ENCODE results near the gene GARRE1.
A peak's percentile ranks its signal among the peaks of the same experiment; 100 is the strongest.

The GARRE1 gene

DNA sequence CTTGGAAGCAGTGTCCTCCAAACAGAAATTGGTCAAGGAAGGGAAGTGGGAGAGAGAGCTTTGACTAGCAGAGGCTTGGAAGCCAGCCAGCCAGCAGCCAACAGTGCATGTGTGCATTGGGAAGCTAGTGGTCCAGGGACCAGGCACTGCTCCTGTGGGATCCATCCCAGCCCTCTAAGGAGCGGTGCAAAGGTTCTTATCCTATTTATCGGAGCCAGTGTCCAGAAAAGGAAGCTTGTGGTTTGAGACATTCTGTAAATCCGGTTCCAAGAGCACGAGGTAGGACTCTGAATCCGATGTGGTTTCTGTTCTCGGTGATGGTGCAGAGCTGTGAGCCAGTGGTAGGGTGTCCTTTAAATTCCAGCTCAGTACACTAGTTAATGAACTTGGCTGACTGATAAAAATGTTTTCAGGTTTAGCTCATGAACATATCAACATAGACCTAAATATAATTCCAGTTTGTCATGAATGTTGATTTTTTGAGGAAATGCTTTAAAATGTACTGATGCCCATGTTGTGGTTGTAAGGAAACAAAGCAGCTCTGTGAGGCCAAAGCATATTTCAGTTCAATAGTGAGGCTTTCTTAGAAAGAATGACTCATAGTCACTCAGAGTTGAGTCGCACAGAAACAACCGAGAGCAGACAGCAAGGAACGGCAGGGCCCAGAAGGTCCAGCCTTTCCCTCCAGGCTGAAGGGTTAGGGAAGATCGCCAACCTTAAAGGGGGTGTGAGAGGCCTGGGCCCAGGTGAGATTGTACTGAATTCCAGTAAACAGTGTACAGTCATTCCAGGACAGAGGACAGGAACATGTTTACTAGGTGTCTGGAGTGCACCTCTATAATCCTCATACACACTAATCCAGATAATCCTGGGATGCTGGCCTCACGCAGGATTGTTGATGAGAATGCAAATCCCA lies 21.5 kb upstream of the GARRE1 start:
- peak; percentile 31 for DNase-seq (ENCODE audit: low spot score)
- TF ChIP-seq, protein P1, sequence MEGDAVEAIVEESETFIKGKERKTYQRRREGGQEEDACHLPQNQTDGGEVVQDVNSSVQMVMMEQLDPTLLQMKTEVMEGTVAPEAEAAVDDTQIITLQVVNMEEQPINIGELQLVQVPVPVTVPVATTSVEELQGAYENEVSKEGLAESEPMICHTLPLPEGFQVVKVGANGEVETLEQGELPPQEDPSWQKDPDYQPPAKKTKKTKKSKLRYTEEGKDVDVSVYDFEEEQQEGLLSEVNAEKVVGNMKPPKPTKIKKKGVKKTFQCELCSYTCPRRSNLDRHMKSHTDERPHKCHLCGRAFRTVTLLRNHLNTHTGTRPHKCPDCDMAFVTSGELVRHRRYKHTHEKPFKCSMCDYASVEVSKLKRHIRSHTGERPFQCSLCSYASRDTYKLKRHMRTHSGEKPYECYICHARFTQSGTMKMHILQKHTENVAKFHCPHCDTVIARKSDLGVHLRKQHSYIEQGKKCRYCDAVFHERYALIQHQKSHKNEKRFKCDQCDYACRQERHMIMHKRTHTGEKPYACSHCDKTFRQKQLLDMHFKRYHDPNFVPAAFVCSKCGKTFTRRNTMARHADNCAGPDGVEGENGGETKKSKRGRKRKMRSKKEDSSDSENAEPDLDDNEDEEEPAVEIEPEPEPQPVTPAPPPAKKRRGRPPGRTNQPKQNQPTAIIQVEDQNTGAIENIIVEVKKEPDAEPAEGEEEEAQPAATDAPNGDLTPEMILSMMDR (IDR thresholded peaks at IDR 0.05; ENCODE audit: extremely low read depth, missing control alignments), result no peak

DNA sequence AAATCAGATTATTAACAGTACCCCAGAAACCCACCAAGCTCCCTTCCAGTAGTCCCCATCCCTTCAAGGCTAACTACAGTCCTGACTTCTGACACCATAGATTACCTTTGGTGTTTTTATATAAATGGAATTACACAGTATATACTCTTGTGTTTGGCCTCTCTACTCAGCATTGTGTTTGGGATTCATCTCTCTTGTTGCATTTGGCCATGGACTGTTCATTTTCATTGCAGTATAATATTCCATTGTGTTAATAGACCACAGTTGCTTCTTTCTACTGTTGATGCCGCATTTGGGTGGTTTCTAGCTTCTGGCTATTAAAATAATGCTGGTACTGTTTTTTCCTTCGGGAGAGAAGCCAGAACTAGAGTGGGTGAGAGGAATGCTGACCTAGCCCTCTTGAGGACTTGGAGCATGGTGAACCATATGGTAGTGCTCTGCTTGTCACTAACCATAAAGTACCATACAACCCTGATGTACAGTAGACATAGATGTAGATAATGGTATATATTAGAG lies 18.9 kb upstream of the GARRE1 start:
- no peak for DNase-seq (ENCODE audit: low spot score)
- TF ChIP-seq, protein P1 (IDR thresholded peaks at IDR 0.05; ENCODE audit: extremely low read depth, missing control alignments), result no peak

DNA sequence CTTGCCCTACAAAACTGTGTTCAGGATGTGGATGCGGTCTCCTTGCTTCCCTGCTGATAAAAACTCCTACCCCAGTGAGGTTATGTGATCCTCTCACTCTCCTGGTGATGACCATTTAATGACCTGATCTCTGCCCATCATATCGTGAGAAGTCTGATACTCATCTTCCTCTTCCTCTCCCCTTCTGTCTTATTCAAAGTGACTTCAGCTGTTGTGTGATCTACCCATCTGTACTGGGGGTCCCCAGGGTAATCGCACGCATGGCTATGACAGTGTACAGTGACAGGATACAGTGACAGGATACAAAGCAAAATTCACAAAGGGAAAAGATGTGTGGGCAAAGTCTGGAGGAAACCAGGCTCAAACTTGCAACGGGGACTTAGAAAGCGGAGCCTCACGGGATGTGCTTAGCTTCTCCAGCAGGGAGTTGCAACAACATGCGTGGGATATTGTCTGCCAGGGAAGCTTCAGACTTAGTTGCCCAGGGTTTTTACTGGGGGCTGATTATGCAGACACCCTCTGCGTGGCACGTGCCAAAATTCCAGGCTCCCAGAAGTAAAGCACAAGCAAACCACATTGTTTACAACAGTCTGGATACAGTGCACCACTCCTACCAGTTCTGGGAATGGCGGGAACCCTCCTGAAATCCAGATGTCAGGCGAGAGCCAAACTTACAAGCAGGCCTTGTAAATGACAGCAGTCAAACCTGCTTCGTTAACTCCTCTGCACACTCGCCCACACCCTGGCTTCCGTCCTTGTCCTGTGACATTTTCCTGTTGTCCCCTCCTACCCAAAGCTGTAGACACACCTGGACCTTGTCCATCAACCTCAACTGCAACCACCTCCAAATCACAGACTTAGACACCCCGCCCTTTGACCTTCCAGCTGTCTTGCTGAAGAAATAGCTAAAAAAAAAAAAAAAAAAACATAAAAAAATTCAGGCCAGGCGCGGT lies 18.0 kb upstream of the GARRE1 start:
- no peak for DNase-seq (ENCODE audit: low spot score)
- TF ChIP-seq, protein P1 (IDR thresholded peaks at IDR 0.05; ENCODE audit: extremely low read depth, missing control alignments), result no peak

DNA sequence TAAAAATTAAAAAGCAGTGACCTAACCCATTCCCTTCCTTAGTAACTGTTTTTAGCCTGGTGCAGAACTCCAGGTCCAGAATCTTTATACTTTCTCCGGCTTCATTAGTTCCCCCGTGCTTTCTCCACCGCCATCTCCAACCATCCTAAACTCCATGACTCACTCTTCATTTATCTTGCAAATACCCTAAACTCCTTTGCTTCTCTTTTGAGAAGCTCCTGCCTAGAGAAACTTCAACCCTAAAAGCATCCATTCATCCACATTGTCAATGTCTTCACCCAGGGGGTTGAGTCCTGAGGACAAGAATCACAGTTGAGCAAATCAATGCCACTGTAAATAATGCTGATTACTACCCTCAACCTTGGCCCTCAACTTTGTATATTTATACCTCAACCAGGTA lies 17.1 kb upstream of the GARRE1 start:
- TF ChIP-seq, protein P1 (IDR thresholded peaks at IDR 0.05; ENCODE audit: extremely low read depth, missing control alignments), result no peak
- no peak for DNase-seq (ENCODE audit: low spot score)

DNA sequence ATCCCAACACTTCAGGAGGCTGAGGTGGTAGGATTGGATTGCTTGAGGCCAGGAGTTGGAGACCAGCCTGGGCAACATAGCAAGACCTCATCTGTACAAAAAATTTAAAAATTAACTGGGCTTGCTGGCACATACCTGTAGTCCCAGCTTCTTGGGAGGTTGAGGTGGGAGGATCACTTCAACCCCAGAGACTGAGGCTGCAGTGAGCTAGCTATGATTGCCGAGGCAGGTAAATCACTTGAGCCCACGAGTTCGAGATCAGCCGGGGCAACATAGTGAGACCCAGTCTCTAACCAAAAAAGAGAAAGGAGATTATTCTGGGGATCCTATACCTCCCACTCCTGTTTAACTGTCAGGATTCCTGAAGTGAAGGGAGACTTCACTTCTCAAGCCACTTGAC lies 16.4 kb upstream of the GARRE1 start:
- no peak for DNase-seq (ENCODE audit: low spot score)
- TF ChIP-seq, protein P1 (IDR thresholded peaks at IDR 0.05; ENCODE audit: extremely low read depth, missing control alignments), result no peak

DNA sequence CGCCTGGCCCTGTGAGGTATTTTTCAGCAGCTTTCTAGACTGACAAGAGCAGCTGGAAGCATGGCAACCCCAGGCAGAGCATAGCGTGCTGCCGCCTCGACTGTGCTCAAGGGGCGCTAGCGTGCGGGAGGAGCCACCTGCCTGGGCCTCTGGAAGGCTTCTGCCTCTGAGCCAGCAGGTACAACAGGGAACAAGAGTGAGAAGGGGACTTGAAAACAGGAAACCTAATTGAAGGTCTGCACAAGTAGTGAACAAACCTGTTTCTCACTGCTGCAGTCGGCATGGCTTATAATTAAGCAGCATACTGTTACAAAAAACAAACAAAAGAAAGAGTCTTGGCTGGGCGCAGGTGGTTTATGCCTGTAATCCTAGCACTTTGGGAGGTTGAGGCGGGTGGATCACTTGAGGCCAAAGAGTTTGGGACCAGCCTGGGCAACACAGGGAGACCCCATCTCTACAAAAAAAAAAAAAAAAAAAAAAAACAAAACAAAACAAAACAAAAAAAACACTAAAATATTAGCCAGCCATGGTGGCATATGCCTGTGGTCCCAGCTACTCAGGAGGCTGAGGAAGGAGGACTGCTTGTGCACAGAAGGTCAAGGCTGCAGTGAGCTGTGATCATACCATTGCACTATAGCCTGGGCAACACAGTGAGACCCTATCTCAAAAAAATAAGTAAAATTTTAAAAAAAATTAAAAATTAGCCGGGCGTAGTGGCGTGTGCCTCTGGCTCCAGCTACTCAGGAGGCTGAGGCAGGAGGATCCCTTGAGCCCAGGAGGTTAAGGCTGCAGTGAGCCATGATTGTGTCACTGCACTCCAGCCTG lies 12.6 kb upstream of the GARRE1 start:
- TF ChIP-seq, protein P1 (IDR thresholded peaks at IDR 0.05; ENCODE audit: extremely low read depth, missing control alignments), result no peak

DNA sequence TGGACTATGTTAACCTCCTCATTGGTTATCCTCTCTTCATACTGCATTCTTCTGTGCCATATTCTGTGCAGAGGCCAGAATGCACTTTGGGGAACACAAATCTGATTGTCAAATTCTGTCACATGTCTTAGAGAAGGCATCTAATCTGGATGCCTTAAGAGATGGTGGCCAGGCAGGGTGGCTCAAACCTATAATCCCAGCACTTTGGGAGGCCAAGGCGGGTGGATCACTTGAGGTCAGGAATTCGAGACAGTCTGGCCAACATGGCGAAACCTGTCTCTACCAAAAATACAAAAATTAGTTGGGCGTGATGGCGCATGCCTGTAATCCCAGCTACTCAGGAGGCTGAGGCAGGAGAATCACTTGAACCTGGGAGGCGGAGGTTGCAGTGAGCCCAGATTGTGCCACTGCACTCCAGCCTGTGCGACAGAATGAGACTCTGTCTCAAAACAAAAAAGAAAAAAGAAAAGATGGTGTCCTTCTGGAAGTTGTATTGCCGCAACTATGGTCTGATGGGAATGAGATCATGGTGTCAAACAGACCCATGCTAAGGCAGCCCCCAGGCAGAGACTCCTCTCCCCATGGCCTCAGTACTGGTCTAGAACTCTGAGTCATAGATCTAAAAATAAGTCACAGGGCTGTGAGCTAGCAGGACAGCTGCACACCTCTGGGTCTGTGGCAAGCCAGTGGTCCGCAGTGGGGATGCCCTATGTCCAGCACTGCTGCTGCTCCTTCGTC lies 11.0 kb upstream of the GARRE1 start:
- DNase-seq (ENCODE audit: low spot score), result peak; percentile 52

More for the DNA sequence above, 12.6 kb upstream of the GARRE1 start:
- no peak for DNase-seq (ENCODE audit: low spot score)

Data from GM20000 (cell line).